BJ (cell line): ENCODE measurements around the gene COX7A2L. TPM values are rescaled to one million over a fixed set of nuclear protein-coding genes. Genes with fewer than 3 reads are reported as not detected.
"Not testable (repeated sequence)": the region's sequence is repeated elsewhere in the genome, so short reads cannot be mapped to it uniquely, and the experiment has no call there.

Source experiments
- CTCF ChIA-PET: fragments of 350-600 bp; formaldehyde crosslinking; extraction: SDS; loops from one replicate; lab custom pipeline; 2021; ENCODE audit warnings: antibody characterized with exemption, inconsistent platforms; lab: Yijun Ruan, JAX
- POLR2A ChIA-PET: fragments of 300-600 bp; sonication (Branson Sonifier 250); formaldehyde crosslinking; extraction: SDS; loops from one replicate; lab custom pipeline; 2021; ENCODE audit warnings: antibody characterized with exemption; lab: Charles Lee
- DNase-seq: peaks from one replicate; pipeline ENCODE4 v3.0.0-alpha.2; 2011; ENCODE audit warnings: low read depth
- H3K27me3 ChIP-seq: 2 replicates; pipeline ENCODE4 v1.6.0; 2011; ENCODE audit warnings: low read length; ENCODE audit not compliant: control insufficient read depth, insufficient read depth
- H3K36me3 ChIP-seq: 2 replicates; pipeline ENCODE4 v1.5.1; 2011; ENCODE audit warnings: low read length; ENCODE audit not compliant: control insufficient read depth, insufficient read depth
- H3K4me3 ChIP-seq: 2 replicates; pipeline ENCODE4 v1.5.1; 2011; ENCODE audit warnings: low read depth, mild to moderate bottlenecking, control low read depth, low read length
- CTCF ChIP-seq: IDR thresholded peaks from 2 replicates; pipeline ENCODE4 v1.5.1; 2011; ENCODE audit warnings: low read depth, mild to moderate bottlenecking, control low read depth, inconsistent platforms, low read length, moderate library complexity; ENCODE audit not compliant: insufficient read depth
- polyA plus RNA-seq: library from polyadenylated mRNA; depleted of rRNA; stranded (reverse); fragments of >200 nt; gene quantifications from 2 replicates; pipeline ENCODE4 v1.2.3, GENCODE V29; 2011

COX7A2L gene
- polyA plus RNA-seq, 1 experiment: 153 TPM

DNA sequence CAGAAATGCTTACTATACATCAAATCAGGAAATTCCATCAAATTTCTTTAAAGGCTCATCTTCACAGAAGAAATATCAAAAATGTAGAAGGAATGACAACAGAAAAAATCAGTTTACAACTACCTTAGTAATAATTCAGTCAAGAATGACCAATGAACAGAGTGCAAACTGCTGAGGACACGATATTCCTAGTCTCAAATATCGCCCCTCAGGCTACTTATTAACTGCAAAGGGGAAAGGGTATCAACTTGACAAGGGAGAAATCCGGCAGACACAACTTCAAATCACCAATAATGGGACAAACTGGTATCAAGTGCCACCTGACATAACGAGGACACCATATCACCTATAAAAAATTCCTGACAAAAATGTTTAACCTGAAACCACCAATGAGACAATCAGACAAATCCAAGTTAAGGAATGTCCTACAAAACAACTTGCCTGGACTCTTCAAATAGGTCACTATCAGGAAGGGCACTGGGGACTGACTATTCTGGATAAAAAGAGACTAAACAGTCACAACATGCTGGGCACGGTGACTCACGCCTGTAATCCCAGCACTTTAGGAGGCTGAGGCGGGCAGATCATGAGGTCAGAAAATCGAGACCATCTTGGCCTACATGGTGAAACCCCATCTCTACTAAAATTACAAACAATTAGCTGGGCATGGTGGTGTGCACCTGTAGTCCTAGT lies 12.8 kb downstream of the COX7A2L start:
- POLR2A ChIA-PET: no interaction called here
- no peak for DNase-seq
- peaks cover 6% of the 10 kb centered on the region for H3K36me3 ChIP-seq
- CTCF ChIA-PET: no interaction called here
- no peak overlapping the region for H3K4me3 ChIP-seq
- TF ChIP-seq CTCF: no peak
- no peaks in the 10 kb centered on the region for H3K27me3 ChIP-seq

DNA sequence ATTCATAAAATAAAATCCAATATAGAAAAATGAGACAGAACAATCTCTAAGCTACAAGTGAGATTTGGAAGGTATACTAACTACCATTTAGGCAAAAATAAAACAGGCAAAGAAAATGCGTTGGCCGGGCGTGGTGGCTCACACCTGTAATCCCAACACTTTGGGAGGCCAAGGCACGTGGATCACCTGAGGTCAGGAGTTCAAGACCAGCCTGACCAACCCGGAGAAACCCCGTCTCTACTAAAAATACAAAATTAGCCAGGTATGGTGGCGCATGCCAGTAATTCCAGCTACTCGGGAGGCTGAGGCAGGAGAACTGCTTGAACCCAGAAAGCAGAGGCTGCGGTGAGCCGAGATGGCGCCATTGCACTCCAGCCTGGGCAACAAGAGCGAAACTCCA lies 13.5 kb downstream of the COX7A2L start:
- POLR2A ChIA-PET, H3K36me3 ChIP-seq, H3K27me3 ChIP-seq, DNase-seq, CTCF ChIA-PET, H3K4me3 ChIP-seq: not testable (repeated sequence)

- H3K27me3 ChIP-seq, H3K4me3 ChIP-seq, POLR2A ChIA-PET, H3K36me3 ChIP-seq, DNase-seq: not testable (repeated sequence)
- CTCF ChIA-PET: interaction anchor here (1.2 kb wide), 1 partner anchor 15 kb away, joined by 3 read pairs; the partner anchor contains the start of gene COX7A2L
Observed at GRCh38 chr2:42346856-42347255, 14.2 kb downstream of the COX7A2L start.

- H3K27me3 ChIP-seq: no peaks in the 10 kb centered on the region
- TF ChIP-seq CTCF: no peak
- ChIA-PET POLR2A (no interaction called here), CTCF (interaction anchor here (0.5 to 1.2 kb wide), 2 partner anchors 16 to 1292 kb away, joined by 3 read pairs; partner anchors contain the start of gene COX7A2L)
- no peak overlapping the region for H3K4me3 ChIP-seq
- no peak for DNase-seq
- peaks cover 7% of the 10 kb centered on the region for H3K36me3 ChIP-seq
Observed at GRCh38 chr2:42345986-42346385, 15.0 kb downstream of the COX7A2L start.

DNA sequence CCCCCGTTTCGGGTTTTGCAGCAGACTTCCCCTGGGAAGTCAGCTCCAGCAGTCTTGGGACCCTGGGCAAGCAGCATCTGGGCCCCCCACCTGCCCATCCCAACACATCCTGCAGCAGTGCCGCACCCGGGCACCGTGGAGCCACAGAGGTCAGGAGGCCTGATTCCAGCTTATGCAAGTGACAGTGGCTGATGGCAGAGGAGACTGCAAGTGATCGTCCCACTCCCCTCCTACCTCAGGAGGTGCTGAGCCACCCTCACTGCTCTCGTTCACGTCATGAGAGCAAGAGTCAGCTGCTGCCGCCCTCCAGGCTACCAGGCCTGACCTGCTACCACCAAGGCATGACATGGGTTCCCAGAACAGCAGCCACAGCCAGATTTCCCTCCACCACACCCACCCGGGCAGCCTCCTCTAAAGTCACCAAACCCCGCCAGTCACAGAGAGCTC lies 18.2 kb downstream of the COX7A2L start:
- ChIA-PET CTCF (interaction anchor here (1.6 to 2.2 kb wide), 2 partner anchors 227 to 246 kb away, joined by 3 to 5 read pairs; no protein-coding TSS in a partner anchor), POLR2A (no interaction called here)
- H3K27me3 ChIP-seq: no peaks in the 10 kb centered on the region
- DNase-seq: no peak
- H3K36me3 ChIP-seq: peaks cover 18% of the 10 kb centered on the region
- no peak for TF ChIP-seq CTCF
- no peak overlapping the region for H3K4me3 ChIP-seq

- no peak for TF ChIP-seq CTCF
- Histone ChIP-seq H3K27me3 (no peaks in the 10 kb centered on the region), H3K36me3 (peaks cover 20% of the 10 kb centered on the region), H3K4me3 (no peak overlapping the region)
- DNase-seq: peak; percentile 70
- ChIA-PET POLR2A (no interaction called here), CTCF (interaction anchor here (0.6 to 2.2 kb wide), 6 partner anchors 13 to 246 kb away, joined by 3 to 5 read pairs (median 3); no protein-coding TSS in a partner anchor)
Observed at GRCh38 chr2:42342061-42342794, 18.8 kb downstream of the COX7A2L start.
